Pancreas (tissue), 10 donors: ENCODE data around the gene ITGAL. TPM values are rescaled to one million over a fixed set of nuclear protein-coding genes. Genes with fewer than 3 reads are reported as not detected.

ENCODE experiments used
- ATAC-seq, 4 donors: fragments of 200-7000 bp; cut with Tn5 transposase; one replicate each; pipeline versions ENCODE4 v1.8.0 to v1.9.1; 2020; ENCODE audit warnings: mild to moderate bottlenecking in 4 of 4, moderate library complexity in 4 of 4
- DNase-seq, 6 donors: peaks; one replicate each; pipeline ENCODE4 v3.0.0-alpha.2; 2020
- FAIRE-seq: peaks from 2 replicates; lab custom pipeline; 2012; peaks lifted over from hg19 to GRCh38; lab: Jason Lieb, UNC
- H3K27ac ChIP-seq, 4 donors: fragments of 200-600 bp; sonication (generic); 1 replicate in 3 of 4; 2 replicates in 1 of 4; pipeline versions ENCODE4 v1.5.0 to v1.8.0; 2020
- H3K27me3 ChIP-seq, 4 donors: fragments of 200-600 bp; one replicate each; pipeline ENCODE4 v1.8.0; 2021
- H3K36me3 ChIP-seq, 3 donors: fragments of 200-600 bp; sonication (generic) in 1 of 3; one replicate each; pipeline versions ENCODE4 v1.5.0 to v1.8.0; 2020 to 2021
- H3K4me1 ChIP-seq, 3 donors: fragments of 200-600 bp; one replicate each; pipeline ENCODE4 v1.8.0; 2021
- H3K4me3 ChIP-seq, 4 donors: fragments of 200-600 bp; sonication (generic) in 2 of 4; one replicate each; pipeline versions ENCODE4 v1.5.0 to v1.8.0; 2020 to 2021
- H3K9me3 ChIP-seq, 4 donors: fragments of 200-600 bp; one replicate each; pipeline ENCODE4 v1.8.0; 2021
- CTCF ChIP-seq, 4 donors: fragments of 200-600 bp; sonication (generic) in 3 of 4; IDR thresholded peaks; one replicate each; pipeline versions ENCODE4 v1.5.0 to v1.8.0; 2021; ENCODE audit warnings: antibody characterized with exemption in 4 of 4
- WGBS, 2 donors: extraction: QIAGEN DNeasy Blood & Tissue Kit; methylation state at CpG; one replicate each; pipeline ENCODE4 v1.1.7; 2013; 5-methylcytosine and 5-hydroxymethylcytosine counted together
- intact Hi-C, 3 donors: fragments of 100-400 bp; cut with DNase I; formaldehyde crosslinking; loops; one replicate each; pipeline versions ENCODE4 v1.11.1 to v1.14.2; 2022
- polyA plus RNA-seq, 2 donors: library from polyadenylated mRNA; stranded (reverse); fragments of 200-250 nt; gene quantifications; one replicate each; pipeline ENCODE4 v1.2.3, GENCODE V29; 2013
- total RNA-seq, 6 donors: library from RNA; stranded (reverse); fragmentation: NEBNext Ultra II Directional in 4 of 6; extraction: Animal tissue kit (Norgen Biotek cat#: 25700) in 4 of 6; gene quantifications; one replicate each; pipeline versions ENCODE4 v1.2.1 to v1.2.4, GENCODE V29; 2021 to 2023
- donor health status: healthy with polysubstance abuse.
- donor health status: DM: no; HTN: no; CAD: no; lungs with moderate emphysema.
- donor health status: DM: no; HTN: no; CAD: no.
- donor health status: control.
- donor health status: control.
- donor health status: Bipolar disorder and iron deficiency.
- donor health status: DM: yes; HTN: yes; CAD: no.
- donor health status: DM: no; HTN: no; CAD: no.
- donor health status: DM: no; HTN: no; CAD: no.
- donor health status: DM: yes; HTN: yes; CAD: no.

The ITGAL gene
- total and polyA plus RNA-seq, 8 donors: 0.54 to 9.1 (median 1.8) TPM

DNA sequence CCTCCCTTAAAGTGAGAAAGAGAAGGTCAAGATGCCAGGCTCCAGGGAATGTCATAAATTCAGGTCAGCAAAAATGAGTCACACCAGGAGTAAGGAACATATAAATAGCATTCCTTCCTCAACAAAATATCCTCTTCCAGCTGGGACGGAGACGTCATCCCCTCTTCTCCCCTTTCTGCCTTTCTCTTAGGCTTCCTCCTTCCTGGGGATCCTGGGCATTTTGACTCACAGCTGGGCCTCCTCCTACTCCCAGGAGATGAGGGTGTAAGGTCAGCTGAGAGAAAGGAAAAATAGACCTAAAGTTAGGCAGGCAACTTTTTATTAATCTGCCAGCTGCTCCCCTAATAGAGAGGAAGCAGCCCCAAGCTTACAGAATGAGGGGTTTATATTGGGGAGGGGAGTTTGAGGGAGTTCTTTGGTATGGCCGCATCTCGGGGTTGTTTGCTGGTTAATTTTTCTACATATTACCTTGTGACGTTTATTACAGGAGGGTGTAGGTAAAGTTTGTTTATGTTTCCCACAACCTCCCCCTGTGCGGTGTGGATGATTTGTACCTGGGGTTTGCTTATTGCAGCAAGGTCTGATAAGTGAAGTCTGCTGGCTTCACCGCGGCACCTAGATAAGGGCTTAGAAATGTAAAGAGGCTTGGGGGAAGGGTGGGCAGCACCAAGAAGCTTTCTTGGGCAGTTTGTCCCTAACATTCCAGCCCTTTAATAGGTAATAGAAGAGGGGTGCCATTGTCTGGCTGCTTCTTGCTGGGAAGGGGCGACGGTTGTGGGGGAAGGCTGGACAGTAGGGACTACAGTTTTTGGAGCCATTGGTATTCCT is 69.2 kb downstream of the ITGAL start:
- no peak for FAIRE-seq
- peak; percentile 42 to 61 (median 54) for ATAC-seq

GRCh38 chr16:30543067-30543466 is 70.5 kb downstream of the ITGAL start:
- WGBS, 2 donors: 86 to 93% methylated on average over 5 of the region's 5 CpGs
- Histone ChIP-seq H3K9me3 (no peaks in the 10 kb centered on the region), H3K27me3 (no peaks in the 10 kb centered on the region), H3K4me1 (peaks cover 8 to 13% (median 9%) of the 10 kb centered on the region in 3 donors), H3K4me3 (no peak overlapping the region), H3K36me3 (no peaks in the 10 kb centered on the region), H3K27ac (no peak overlapping the region)
- no peak for TF ChIP-seq CTCF (IDR thresholded peaks at IDR 0.05)
- DNase-seq (no peak), ATAC-seq (no peak), FAIRE-seq (no peak)
- intact Hi-C loops: no loop called here

More for the DNA sequence above, 69.2 kb downstream of the ITGAL start:
- Histone ChIP-seq H3K4me1 (peaks cover 8 to 15% (median 9%) of the 10 kb centered on the region in 3 donors), H3K4me3 (no peak overlapping the region), H3K27me3 (no peaks in the 10 kb centered on the region), H3K36me3 (no peaks in the 10 kb centered on the region), H3K9me3 (no peaks in the 10 kb centered on the region), H3K27ac (peak overlapping the region in 1 of 4 donors; percentile 41)
- TF ChIP-seq CTCF (IDR thresholded peaks at IDR 0.05): no peak
- intact Hi-C loops: no loop called here
- no peak for DNase-seq
- WGBS, 2 donors: 33 to 36% methylated on average over 10 of the region's 10 CpGs

DNA sequence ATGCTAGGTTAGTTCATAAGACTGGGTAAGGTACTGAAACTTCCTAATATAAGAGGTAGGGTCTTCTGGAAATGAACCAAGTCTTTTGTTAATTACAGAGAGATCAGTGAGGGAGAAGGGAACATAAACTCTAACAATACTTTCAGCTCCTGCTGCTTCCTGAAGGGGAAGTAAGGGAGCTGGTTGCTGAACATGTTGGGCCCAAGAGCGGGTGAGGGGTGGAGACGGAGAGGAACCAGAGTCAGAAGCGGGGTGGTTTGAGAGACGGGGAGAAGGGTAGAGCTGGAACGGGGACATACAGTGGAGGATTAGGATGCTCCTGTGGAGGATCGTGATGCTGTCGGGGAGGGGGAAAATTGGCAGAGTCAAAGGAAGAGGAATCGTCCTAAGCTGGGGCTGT is 73.6 kb downstream of the ITGAL start:
- no peak for DNase-seq
- WGBS, 2 donors: 82 to 92% methylated on average over 8 of the region's 8 CpGs
- Histone ChIP-seq H3K4me3 (no peak overlapping the region), H3K9me3 (no peaks in the 10 kb centered on the region), H3K4me1 (peaks cover 8 to 9% (median 8%) of the 10 kb centered on the region in 3 donors), H3K36me3 (no peaks in the 10 kb centered on the region), H3K27me3 (no peaks in the 10 kb centered on the region), H3K27ac (no peak overlapping the region)
- no peak for TF ChIP-seq CTCF (IDR thresholded peaks at IDR 0.05)
- no peak for ATAC-seq
- intact Hi-C loops: no loop called here
- no peak for FAIRE-seq

DNA sequence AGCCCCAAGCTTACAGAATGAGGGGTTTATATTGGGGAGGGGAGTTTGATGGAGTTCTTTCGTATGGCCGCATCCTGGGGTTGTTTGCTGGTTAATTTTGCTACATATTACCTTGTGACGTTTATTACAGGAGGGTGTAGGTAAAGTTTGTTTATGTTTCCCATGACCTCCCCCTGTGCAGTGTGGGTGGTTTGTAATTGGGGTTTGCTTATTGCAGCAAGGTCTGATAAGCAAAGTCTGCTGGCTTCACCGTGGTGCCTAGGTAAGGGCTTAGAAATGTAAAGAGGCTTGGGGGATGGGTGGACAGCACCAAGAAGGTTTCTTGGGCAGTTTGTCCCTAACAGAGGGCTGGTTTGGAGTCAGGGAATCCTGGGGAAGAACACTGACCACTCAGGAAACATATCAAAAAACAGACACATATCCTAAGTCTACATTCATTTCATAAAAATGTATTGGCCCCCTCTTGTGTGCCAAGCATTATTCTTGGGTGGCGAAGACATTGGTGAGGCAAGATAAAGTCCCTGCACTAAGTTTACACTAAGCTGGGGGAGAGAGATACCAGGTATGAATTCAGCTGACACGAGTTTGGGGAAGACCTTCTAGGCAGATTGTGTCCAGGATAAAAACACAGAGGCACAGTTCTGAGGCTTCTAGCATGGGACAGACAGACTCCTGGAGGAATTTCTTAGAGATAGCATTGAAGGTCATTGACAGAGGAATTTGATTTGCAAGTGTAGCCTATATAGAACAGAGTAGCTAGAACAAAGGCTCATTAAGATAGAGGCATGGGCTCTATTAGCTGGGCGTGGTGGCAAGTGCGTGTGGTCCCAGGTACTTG is 76.1 kb downstream of the ITGAL start:
- Histone ChIP-seq H3K27me3 (no peaks in the 10 kb centered on the region), H3K4me1 (no peaks in the 10 kb centered on the region), H3K9me3 (no peaks in the 10 kb centered on the region), H3K27ac (no peak overlapping the region), H3K4me3 (no peak overlapping the region), H3K36me3 (no peaks in the 10 kb centered on the region)
- ATAC-seq: no peak
- no peak for FAIRE-seq
- 63 to 67% methylated on average over 8 of the region's 8 CpGs for WGBS, 2 donors
- no peak for DNase-seq
- no peak for TF ChIP-seq CTCF (IDR thresholded peaks at IDR 0.05)
- intact Hi-C loops: no loop called here
